Tongue (tissue), 2 donors: ENCODE results near the gene INS. TPM values are rescaled to one million over a fixed set of nuclear protein-coding genes. Genes with fewer than 3 reads are reported as not detected.
"Not testable (repeated sequence)": the region's sequence is repeated elsewhere in the genome, so short reads cannot be mapped to it uniquely, and the experiment has no call there.

Source experiments
- DNase-seq: peaks from one replicate; pipeline ENCODE4 v3.0.0-alpha.2; 2015
- total RNA-seq: library from RNA; depleted of rRNA; stranded (reverse); fragments of >200 nt; gene quantifications from one replicate; pipeline ENCODE4 v1.2.3, GENCODE V29; 2014

Gene INS
- total RNA-seq, 1 donor from 2014 or later = not detected

- peak; percentile 42 for DNase-seq
These were observed 28.2 kb downstream of the INS start for GRCh38 chr11:2132874-2133240.

- DNase-seq = no peak
These were observed 28.8 kb downstream of the INS start for GRCh38 chr11:2132246-2132645.

- peak; percentile 30 for DNase-seq
These were observed 29.4 kb downstream of the INS start for GRCh38 chr11:2131371-2132236.

GRCh38 chr11:2130881-2131352, 30.1 kb downstream of the INS start:
- no peak for DNase-seq

GRCh38 chr11:2129699-2130366, 31.2 kb downstream of the INS start:
- DNase-seq = no peak

GRCh38 chr11:2129308-2129698, 31.7 kb downstream of the INS start:
- DNase-seq = no peak

- DNase-seq = peak; percentile 77
These were observed 32.3 kb downstream of the INS start for GRCh38 chr11:2128511-2129307.

- no peak for DNase-seq
These were observed 32.9 kb downstream of the INS start for GRCh38 chr11:2128130-2128510.

GRCh38 chr11:2127482-2128129, 33.4 kb downstream of the INS start:
- DNase-seq = peak; percentile 57

GRCh38 chr11:2126520-2127085, 34.4 kb downstream of the INS start:
- DNase-seq = no peak

GRCh38 chr11:2124736-2125484, 36.1 kb downstream of the INS start:
- not testable (repeated sequence) for DNase-seq

GRCh38 chr11:2123628-2123960, 37.4 kb downstream of the INS start:
- no peak for DNase-seq

GRCh38 chr11:2122907-2123627, 37.9 kb downstream of the INS start:
- DNase-seq = no peak

GRCh38 chr11:2122222-2122906, 38.6 kb downstream of the INS start:
- DNase-seq = no peak

GRCh38 chr11:2121227-2122130, 39.5 kb downstream of the INS start:
- DNase-seq = no peak

GRCh38 chr11:2120359-2121100, 40.5 kb downstream of the INS start:
- no peak for DNase-seq

GRCh38 chr11:2118677-2119076, 42.3 kb downstream of the INS start:
- no peak for DNase-seq

GRCh38 chr11:2116680-2117079, 44.3 kb downstream of the INS start:
- no peak for DNase-seq
